HepG2 (cell line): Measurements from ENCODE around the gene KRTAP9-9. TPM values are rescaled to one million over a fixed set of nuclear protein-coding genes. Genes with fewer than 3 reads are reported as not detected.

Source experiments
- ATAC-seq: fragments of 200-7000 bp; cut with Tn5 transposase; 3 replicates; pipeline ENCODE4 v1.9.1; 2020; ENCODE audit warnings: mild to moderate bottlenecking, moderate library complexity
- BruUV-seq: library from RNA; stranded (reverse); fragments of 400-500 nt; replicated peaks from 2 replicates; lab custom pipeline; 2021; lab: Mats Ljungman, UMichigan
- CTCF ChIA-PET: fragments of 300-600 bp; formaldehyde crosslinking; extraction: SDS; loops from one replicate; lab custom pipeline; 2021; ENCODE audit warnings: low total read pairs, inconsistent platforms, low intra/inter-chr PET ratio; lab: Yijun Ruan, JAX
- POLR2A ChIA-PET: fragments of 350-600 bp; sonication (Branson Sonifier 250); formaldehyde crosslinking; loops from one replicate; lab custom pipeline; 2020; ENCODE audit warnings: antibody characterized with exemption, inconsistent platforms; lab: Yijun Ruan, JAX
- DNase-seq: peaks from one replicate; pipeline ENCODE4 v3.0.0-alpha.2; 2015; ENCODE audit warnings: low spot score
- FAIRE-seq: peaks from 3 replicates; lab custom pipeline; 2011; peaks lifted over from hg19 to GRCh38; lab: Jason Lieb, UNC
- H2AFZ ChIP-seq: one replicate; pipeline ENCODE4 v1.6.1; 2011; ENCODE audit warnings: low read length, inconsistent platforms
- H3K27ac ChIP-seq: fragments of 300-600 bp; 3 replicates; pipeline ENCODE4 v1.8.0; 2011; ENCODE audit warnings: mixed run types, mild to moderate bottlenecking, mixed read lengths, low read length, inconsistent platforms; ENCODE audit not compliant: insufficient read depth; ENCODE audit errors: extremely low read length
- H3K27me3 ChIP-seq, 2 experiments: fragments of 200-600 bp in 1 of 2; 2 replicates in 1 of 2; 3 replicates in 1 of 2; pipeline versions ENCODE4 v1.6.0 to v1.8.0; 2011; ENCODE audit warnings: low read length in 2 of 2, mild to moderate bottlenecking in 2 of 2, moderate library complexity in 2 of 2, inconsistent platforms in 1 of 2; ENCODE audit not compliant: insufficient read depth in 2 of 2, control insufficient read depth in 1 of 2
- H3K36me3 ChIP-seq, 2 experiments: fragments of 200-600 bp in 1 of 2; replicated peaks in 1 of 2; 2 replicates in 1 of 2; 3 replicates in 1 of 2; pipeline versions ENCODE4 v1.5.1 to v1.8.0; 2011; ENCODE audit warnings: low read length in 2 of 2, inconsistent platforms in 1 of 2; ENCODE audit not compliant: insufficient read depth in 2 of 2, control insufficient read depth in 1 of 2
- H3K4me1 ChIP-seq: 2 replicates; pipeline ENCODE4 v1.5.1; 2012; ENCODE audit warnings: low read length, inconsistent platforms; ENCODE audit not compliant: insufficient read depth
- H3K4me2 ChIP-seq: 2 replicates; pipeline ENCODE4 v1.6.0; 2011; ENCODE audit warnings: low read depth, low read length, inconsistent platforms
- H3K4me3 ChIP-seq, 3 experiments: fragments of 200-600 bp in 1 of 3; sonication (generic), shearing (Covaris generic) in 1 of 3; replicated peaks in 1 of 3; 2 replicates each; pipeline ENCODE4 v1.5.1; 2011 to 2016; ENCODE audit warnings: low read length in 3 of 3, inconsistent platforms in 2 of 3, low read depth in 2 of 3, mild to moderate bottlenecking in 2 of 3, control low read depth in 1 of 3, mixed read lengths in 1 of 3; ENCODE audit not compliant: insufficient read depth in 1 of 3
- H3K79me2 ChIP-seq: one replicate; pipeline ENCODE4 v1.6.1; 2011; ENCODE audit warnings: low read length, inconsistent platforms; ENCODE audit not compliant: insufficient read depth
- H3K9ac ChIP-seq: 2 replicates; pipeline ENCODE4 v1.6.0; 2011; ENCODE audit warnings: mild to moderate bottlenecking, low read depth, low read length, inconsistent platforms; ENCODE audit not compliant: insufficient read depth
- H3K9me3 ChIP-seq: 2 replicates; pipeline ENCODE4 v1.5.1; 2012; ENCODE audit warnings: mild to moderate bottlenecking, low read length
- H4K20me1 ChIP-seq: 2 replicates; pipeline ENCODE4 v1.6.0; 2011; ENCODE audit warnings: inconsistent platforms, mild to moderate bottlenecking, low read length, moderate library complexity; ENCODE audit not compliant: insufficient read depth
- AKAP8 ChIP-seq: sonication (generic); formaldehyde crosslinking; IDR thresholded peaks from 2 replicates; pipeline ENCODE4 v1.5.1; 2020; ENCODE audit warnings: mild to moderate bottlenecking, missing genetic modification reagents
- BCL3 ChIP-seq: sonication (generic); formaldehyde crosslinking; IDR thresholded peaks from 2 replicates; pipeline ENCODE4 v1.5.1; 2020; ENCODE audit warnings: mild to moderate bottlenecking, missing genetic modification reagents, moderate library complexity
- GABPB1 ChIP-seq: IDR thresholded peaks from 2 replicates; pipeline ENCODE4 v1.6.1; 2016; ENCODE audit warnings: mild to moderate bottlenecking, missing genetic modification reagents, moderate library complexity, missing compliant biosample characterization
- GTF3A ChIP-seq: sonication (generic); formaldehyde crosslinking; conservative IDR thresholded peaks from 2 replicates; pipeline ENCODE4 v1.4.0; 2020; ENCODE audit warnings: mild to moderate bottlenecking, missing genetic modification reagents
- KMT2A ChIP-seq: sonication (generic); formaldehyde crosslinking; IDR thresholded peaks from 2 replicates; pipeline ENCODE4 v1.4.0; 2020; ENCODE audit warnings: missing genetic modification reagents
- MIXL1 ChIP-seq: IDR thresholded peaks from 2 replicates; pipeline ENCODE4 v1.6.1; 2016
- NAIF1 ChIP-seq: sonication (generic); formaldehyde crosslinking; IDR thresholded peaks from 2 replicates; pipeline ENCODE4 v1.5.0; 2020; ENCODE audit warnings: mild to moderate bottlenecking, missing genetic modification reagents, borderline replicate concordance
- RBFOX2 ChIP-seq: fragments of 200-400 bp; formaldehyde crosslinking; IDR thresholded peaks from 2 replicates; pipeline ENCODE4 v1.6.1; 2017; ENCODE audit warnings: low read depth, mild to moderate bottlenecking, low read length
- SUZ12 ChIP-seq: fragments of 150-350 bp; IDR thresholded peaks from 2 replicates; pipeline ENCODE4 v1.6.1; 2014; ENCODE audit warnings: low read depth, low read length
- SYNCRIP ChIP-seq: fragments of 200-400 bp; formaldehyde crosslinking; IDR thresholded peaks from 2 replicates; pipeline ENCODE4 v1.6.1; 2018; ENCODE audit warnings: mild to moderate bottlenecking, low read depth, low read length; ENCODE audit not compliant: insufficient read depth
- ZFP1 ChIP-seq: IDR thresholded peaks from 2 replicates; pipeline ENCODE4 v1.6.1; 2016
- ZNF12 ChIP-seq: sonication (generic); formaldehyde crosslinking; IDR thresholded peaks from 2 replicates; pipeline ENCODE4 v1.5.0; 2020; ENCODE audit warnings: missing genetic modification reagents
- ZNF235 ChIP-seq: sonication (generic); formaldehyde crosslinking; IDR thresholded peaks from 2 replicates; pipeline ENCODE4 v1.8.1; 2023; ENCODE audit warnings: mild to moderate bottlenecking, missing genetic modification reagents, borderline replicate concordance
- ZNF33B ChIP-seq: sonication (generic); formaldehyde crosslinking; IDR thresholded peaks from 2 replicates; pipeline ENCODE4 v1.5.1; 2020; ENCODE audit warnings: mild to moderate bottlenecking, missing genetic modification reagents
- ZNF652 ChIP-seq: IDR thresholded peaks from 2 replicates; pipeline ENCODE4 v1.6.1; 2016; ENCODE audit warnings: low read depth, borderline replicate concordance
- ZNF720 ChIP-seq: sonication (generic); formaldehyde crosslinking; IDR thresholded peaks from 2 replicates; pipeline ENCODE4 v1.4.0; 2020; ENCODE audit warnings: missing genetic modification reagents
- ZNF782 ChIP-seq: sonication (generic); formaldehyde crosslinking; IDR thresholded peaks from 2 replicates; pipeline ENCODE4 v1.4.0; 2020; ENCODE audit warnings: missing genetic modification reagents, mild to moderate bottlenecking, borderline replicate concordance
- ZNF850 ChIP-seq: sonication (generic); formaldehyde crosslinking; conservative IDR thresholded peaks from 2 replicates; pipeline ENCODE4 v1.9.0; 2021; ENCODE audit warnings: mild to moderate bottlenecking, missing genetic modification reagents
- WGBS: methylation state at CpG from one replicate; pipeline ENCODE4 v1.1.6; 2017; ENCODE audit warnings: low lambda C conversion rate; 5-methylcytosine and 5-hydroxymethylcytosine counted together
- in situ Hi-C: cut with HindIII; loops from 2 replicates; pipeline ENCODE4 v1.10.0; 2017; ENCODE audit warnings: low pct_unique_long_range_greater_than_20kb; ENCODE audit not compliant: extremely low pct_ligation_motif_present
- intact Hi-C: fragments of 100-400 bp; cut with micrococcal nuclease; formaldehyde crosslinking; loops from one replicate; pipeline ENCODE4 v1.10.0; 2022; ENCODE audit not compliant: unreplicated experiment
- polyA plus RNA-seq, 8 experiments: library from polyadenylated mRNA; depleted of rRNA in 3 of 8; stranded (reverse) in 7 of 8; unstranded in 1 of 8; fragments of >200 nt; fragmentation: Illumina TruSeq in 4 of 8; extraction: Trizol in 4 of 8; gene quantifications; 2 replicates each; pipeline versions ENCODE4 v1.2.1 to v1.2.3, GENCODE V29; 2011 to 2016; ENCODE audit warnings: low read depth in 4 of 8, missing spikeins in 1 of 8, mixed read lengths in 1 of 8; ENCODE audit not compliant: insufficient read depth in 1 of 8
- total RNA-seq, 5 experiments: library from RNA; depleted of rRNA; stranded (reverse); fragments of >200 nt; fragmentation: Illumina TruSeq; extraction: Trizol; gene quantifications; 2 replicates each; pipeline ENCODE4 v1.2.3, GENCODE V29; 2016; ENCODE audit warnings: low read depth in 1 of 5
- TF ChIP-seq, protein P1 (sequence below): sonication (generic); formaldehyde crosslinking; IDR thresholded peaks from 2 replicates; pipeline ENCODE4 v1.8.0; 2022; ENCODE audit warnings: missing genetic modification reagents, mild to moderate bottlenecking, borderline replicate concordance

The KRTAP9-9 gene
- total and polyA plus RNA-seq, 2 of the 13 experiments (the other 11 are each of a cell fraction or from before 2014, with no cell fraction given) = not detected

- CTCF ChIA-PET = no interaction called here
- FAIRE-seq = no peak
- no peaks in the 10 kb centered on the region for H3K4me1 ChIP-seq
- intact Hi-C loops (no loop called here), in situ Hi-C loops (no loop called here)
- no peak for DNase-seq
- BruUV-seq = no TSS peak
- no peak overlapping the region for H3K27ac ChIP-seq
- no peak for ATAC-seq
- H3K9ac ChIP-seq = no peak overlapping the region
- no peak overlapping the region for H3K4me3 ChIP-seq
- H3K9me3 ChIP-seq = no peaks in the 10 kb centered on the region
- H4K20me1 ChIP-seq = no peaks in the 10 kb centered on the region
- peaks cover 0 to 2% of the 10 kb centered on the region in 2 experiments; a peak in 1 of 5 replicates for H3K27me3 ChIP-seq
- no peak overlapping the region for H3K4me2 ChIP-seq
- TF ChIP-seq SYNCRIP = no peak
- no peak for TF ChIP-seq NAIF1
- TF ChIP-seq ZNF720 (CRISPR knock-in tag) = no peak
- no peak for TF ChIP-seq GABPB1 (CRISPR knock-in tag)
- TF ChIP-seq MIXL1 (CRISPR knock-in tag) = no peak
- TF ChIP-seq ZNF12 (CRISPR knock-in tag) = no peak
- no peak for TF ChIP-seq ZNF33B (CRISPR knock-in tag)
- H2AFZ ChIP-seq = no peak overlapping the region
- 0% methylated on average over 1 of the region's 1 CpG for WGBS
- H3K79me2 ChIP-seq = no peaks in the 10 kb centered on the region
- no peaks in the 10 kb centered on the region for H3K36me3 ChIP-seq
- POLR2A ChIA-PET = no interaction called here
These were observed 38.8 kb downstream of the KRTAP9-9 start for GRCh38 chr17:41294016-41294415.

DNA sequence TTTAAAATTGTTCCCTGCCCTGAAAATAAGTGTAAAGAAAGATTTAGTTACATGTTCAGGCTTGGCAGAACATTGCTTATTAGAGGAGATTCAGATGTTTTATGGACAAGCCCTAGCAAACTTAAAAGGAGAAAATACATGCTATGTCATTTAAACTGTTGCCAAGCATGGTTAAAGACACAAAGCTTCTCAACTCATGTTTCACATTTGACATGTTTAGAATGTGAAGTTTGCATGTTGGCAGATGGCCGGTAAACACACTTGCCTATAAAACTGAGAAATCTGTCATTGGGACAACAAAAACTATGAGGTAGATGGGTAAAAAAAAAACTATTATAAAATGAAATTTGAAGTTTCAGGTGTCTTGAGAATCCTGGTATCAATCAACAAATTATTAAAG is 41.7 kb downstream of the KRTAP9-9 start:
- Histone ChIP-seq H2AFZ (no peak overlapping the region), H3K9ac (no peak overlapping the region), H3K9me3 (no peaks in the 10 kb centered on the region), H3K4me3 (no peak overlapping the region), H3K79me2 (no peaks in the 10 kb centered on the region), H3K27ac (no peak overlapping the region), H3K36me3 (no peaks in the 10 kb centered on the region), H3K4me1 (no peaks in the 10 kb centered on the region), H3K4me2 (no peak overlapping the region), H3K27me3 (peaks cover 2 to 8% of the 10 kb centered on the region in 2 experiments; a peak in 1 of 5 replicates), H4K20me1 (no peaks in the 10 kb centered on the region)
- in situ Hi-C loops = no loop called here
- ATAC-seq (no peak), FAIRE-seq (no peak), DNase-seq (no peak)
- WGBS = 88% methylated on average over 1 of the region's 1 CpG
- ChIA-PET CTCF (no interaction called here), POLR2A (no interaction called here)
- intact Hi-C loops = no loop called here
- no TSS peak for BruUV-seq
- TF ChIP-seq GTF3A (CRISPR knock-in tag) (no peak), ZNF235 (no peak), ZFP1 (CRISPR knock-in tag) (no peak), SUZ12 (no peak), AKAP8 (CRISPR knock-in tag) (no peak), KMT2A (no peak), RBFOX2 (no peak), BCL3 (CRISPR knock-in tag) (no peak), ZNF782 (CRISPR knock-in tag) (no peak), ZNF850 (CRISPR knock-in tag) (no peak), ZNF652 (CRISPR knock-in tag) (no peak)
- TF ChIP-seq, protein P1, sequence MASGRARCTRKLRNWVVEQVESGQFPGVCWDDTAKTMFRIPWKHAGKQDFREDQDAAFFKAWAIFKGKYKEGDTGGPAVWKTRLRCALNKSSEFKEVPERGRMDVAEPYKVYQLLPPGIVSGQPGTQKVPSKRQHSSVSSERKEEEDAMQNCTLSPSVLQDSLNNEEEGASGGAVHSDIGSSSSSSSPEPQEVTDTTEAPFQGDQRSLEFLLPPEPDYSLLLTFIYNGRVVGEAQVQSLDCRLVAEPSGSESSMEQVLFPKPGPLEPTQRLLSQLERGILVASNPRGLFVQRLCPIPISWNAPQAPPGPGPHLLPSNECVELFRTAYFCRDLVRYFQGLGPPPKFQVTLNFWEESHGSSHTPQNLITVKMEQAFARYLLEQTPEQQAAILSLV = no peak
